ENCODE results near the gene IMMP2L.

Gene IMMP2L

GRCh38 chr7:110898516-110898915 is 663.8 kb downstream of the IMMP2L start:
- no peaks in the 10 kb centered on the region for H3K4me1 ChIP-seq (ENCODE audit: control insufficient read depth in 1 of 2, insufficient read depth in 2 of 2, low read length in 2 of 2)
- H3K9me3 ChIP-seq (ENCODE audit: control insufficient read depth in 1 of 2, low read length in 2 of 2): peaks cover 0 to 4% of the 10 kb centered on the region in 2 donors
- H3K27ac ChIP-seq (ENCODE audit: low read length): no peak overlapping the region
- H3K27me3 ChIP-seq (ENCODE audit: low read depth, low read length): no peaks in the 10 kb centered on the region
- H3K36me3 ChIP-seq (ENCODE audit: control insufficient read depth in 1 of 2, insufficient read depth in 2 of 2, low read length in 2 of 2): no peaks in the 10 kb centered on the region
- H3K4me3 ChIP-seq (ENCODE audit: low read depth in 1 of 2, low read length in 2 of 2): no peak overlapping the region

GRCh38 chr7:110897538-110897937 is 664.8 kb downstream of the IMMP2L start:
- Histone ChIP-seq H3K27me3 (ENCODE audit: low read depth, low read length) (no peaks in the 10 kb centered on the region), H3K4me3 (ENCODE audit: low read depth in 1 of 2, low read length in 2 of 2) (no peak overlapping the region), H3K27ac (ENCODE audit: low read length) (no peak overlapping the region), H3K9me3 (ENCODE audit: control insufficient read depth in 1 of 2, low read length in 2 of 2) (peaks cover 0 to 4% of the 10 kb centered on the region in 2 donors), H3K4me1 (ENCODE audit: control insufficient read depth in 1 of 2, insufficient read depth in 2 of 2, low read length in 2 of 2) (no peaks in the 10 kb centered on the region), H3K36me3 (ENCODE audit: control insufficient read depth in 1 of 2, insufficient read depth in 2 of 2, low read length in 2 of 2) (no peaks in the 10 kb centered on the region)

GRCh38 chr7:110894111-110894510 is 668.2 kb downstream of the IMMP2L start:
- H3K4me1 ChIP-seq (ENCODE audit: control insufficient read depth in 1 of 2, insufficient read depth in 2 of 2, low read length in 2 of 2): no peaks in the 10 kb centered on the region
- no peak overlapping the region for H3K27ac ChIP-seq (ENCODE audit: low read length)
- peaks cover 0 to 4% of the 10 kb centered on the region in 2 donors for H3K9me3 ChIP-seq (ENCODE audit: control insufficient read depth in 1 of 2, low read length in 2 of 2)
- H3K27me3 ChIP-seq (ENCODE audit: low read depth, low read length): no peaks in the 10 kb centered on the region
- no peak overlapping the region for H3K4me3 ChIP-seq (ENCODE audit: low read depth in 1 of 2, low read length in 2 of 2)
- H3K36me3 ChIP-seq (ENCODE audit: control insufficient read depth in 1 of 2, insufficient read depth in 2 of 2, low read length in 2 of 2): no peaks in the 10 kb centered on the region

GRCh38 chr7:110891197-110891596 is 671.1 kb downstream of the IMMP2L start:
- no peak overlapping the region for H3K27ac ChIP-seq (ENCODE audit: low read length)
- no peak overlapping the region for H3K4me3 ChIP-seq (ENCODE audit: low read depth in 1 of 2, low read length in 2 of 2)
- no peaks in the 10 kb centered on the region for H3K36me3 ChIP-seq (ENCODE audit: control insufficient read depth in 1 of 2, insufficient read depth in 2 of 2, low read length in 2 of 2)

GRCh38 chr7:110890101-110890500 is 672.2 kb downstream of the IMMP2L start:
- no peaks in the 10 kb centered on the region for H3K27me3 ChIP-seq (ENCODE audit: low read depth, low read length)
- no peaks in the 10 kb centered on the region for H3K36me3 ChIP-seq (ENCODE audit: control insufficient read depth in 1 of 2, insufficient read depth in 2 of 2, low read length in 2 of 2)
- H3K4me1 ChIP-seq (ENCODE audit: control insufficient read depth in 1 of 2, insufficient read depth in 2 of 2, low read length in 2 of 2): no peaks in the 10 kb centered on the region
- no peak overlapping the region for H3K4me3 ChIP-seq (ENCODE audit: low read depth in 1 of 2, low read length in 2 of 2)
- H3K27ac ChIP-seq (ENCODE audit: low read length): no peak overlapping the region
- H3K9me3 ChIP-seq (ENCODE audit: control insufficient read depth in 1 of 2, low read length in 2 of 2): no peaks in the 10 kb centered on the region

More at GRCh38 chr7:110891197-110891596, 671.1 kb downstream of the IMMP2L start:
- Histone ChIP-seq H3K9me3 (ENCODE audit: control insufficient read depth in 1 of 2, low read length in 2 of 2) (no peaks in the 10 kb centered on the region), H3K27me3 (ENCODE audit: low read depth, low read length) (no peaks in the 10 kb centered on the region), H3K4me1 (ENCODE audit: control insufficient read depth in 1 of 2, insufficient read depth in 2 of 2, low read length in 2 of 2) (no peaks in the 10 kb centered on the region)

- Histone ChIP-seq H3K4me1 (ENCODE audit: control insufficient read depth in 1 of 2, insufficient read depth in 2 of 2, low read length in 2 of 2) (no peaks in the 10 kb centered on the region), H3K36me3 (ENCODE audit: control insufficient read depth in 1 of 2, insufficient read depth in 2 of 2, low read length in 2 of 2) (no peaks in the 10 kb centered on the region), H3K27ac (ENCODE audit: low read length) (no peak overlapping the region), H3K4me3 (ENCODE audit: low read depth in 1 of 2, low read length in 2 of 2) (no peak overlapping the region), H3K9me3 (ENCODE audit: control insufficient read depth in 1 of 2, low read length in 2 of 2) (no peaks in the 10 kb centered on the region), H3K27me3 (ENCODE audit: low read depth, low read length) (no peaks in the 10 kb centered on the region)
These were observed 673.0 kb downstream of the IMMP2L start for GRCh38 chr7:110889335-110889734.

- H3K9me3 ChIP-seq (ENCODE audit: control insufficient read depth in 1 of 2, low read length in 2 of 2): no peaks in the 10 kb centered on the region
- H3K4me1 ChIP-seq (ENCODE audit: control insufficient read depth in 1 of 2, insufficient read depth in 2 of 2, low read length in 2 of 2): no peaks in the 10 kb centered on the region
- no peak overlapping the region for H3K4me3 ChIP-seq (ENCODE audit: low read depth in 1 of 2, low read length in 2 of 2)
These were observed 673.7 kb downstream of the IMMP2L start for GRCh38 chr7:110888641-110889040.

GRCh38 chr7:110885474-110885873 is 676.8 kb downstream of the IMMP2L start:
- H3K36me3 ChIP-seq (ENCODE audit: control insufficient read depth in 1 of 2, insufficient read depth in 2 of 2, low read length in 2 of 2): no peaks in the 10 kb centered on the region
- no peaks in the 10 kb centered on the region for H3K9me3 ChIP-seq (ENCODE audit: control insufficient read depth in 1 of 2, low read length in 2 of 2)
- no peak overlapping the region for H3K4me3 ChIP-seq (ENCODE audit: low read depth in 1 of 2, low read length in 2 of 2)
- no peak overlapping the region for H3K27ac ChIP-seq (ENCODE audit: low read length)
- H3K4me1 ChIP-seq (ENCODE audit: control insufficient read depth in 1 of 2, insufficient read depth in 2 of 2, low read length in 2 of 2): no peaks in the 10 kb centered on the region
- no peaks in the 10 kb centered on the region for H3K27me3 ChIP-seq (ENCODE audit: low read depth, low read length)

More at GRCh38 chr7:110888641-110889040, 673.7 kb downstream of the IMMP2L start:
- Histone ChIP-seq H3K27me3 (ENCODE audit: low read depth, low read length) (no peaks in the 10 kb centered on the region), H3K27ac (ENCODE audit: low read length) (no peak overlapping the region), H3K36me3 (ENCODE audit: control insufficient read depth in 1 of 2, insufficient read depth in 2 of 2, low read length in 2 of 2) (no peaks in the 10 kb centered on the region)

- no peaks in the 10 kb centered on the region for H3K27me3 ChIP-seq (ENCODE audit: low read depth, low read length)
- no peaks in the 10 kb centered on the region for H3K4me1 ChIP-seq (ENCODE audit: control insufficient read depth in 1 of 2, insufficient read depth in 2 of 2, low read length in 2 of 2)
- no peak overlapping the region for H3K27ac ChIP-seq (ENCODE audit: low read length)
- H3K36me3 ChIP-seq (ENCODE audit: control insufficient read depth in 1 of 2, insufficient read depth in 2 of 2, low read length in 2 of 2): no peaks in the 10 kb centered on the region
- H3K4me3 ChIP-seq (ENCODE audit: low read depth in 1 of 2, low read length in 2 of 2): no peak overlapping the region
- H3K9me3 ChIP-seq (ENCODE audit: control insufficient read depth in 1 of 2, low read length in 2 of 2): no peaks in the 10 kb centered on the region
These were observed 680.6 kb downstream of the IMMP2L start for GRCh38 chr7:110881721-110882120.

GRCh38 chr7:110880971-110881370 is 681.3 kb downstream of the IMMP2L start:
- Histone ChIP-seq H3K4me3 (ENCODE audit: low read depth in 1 of 2, low read length in 2 of 2) (no peak overlapping the region), H3K9me3 (ENCODE audit: control insufficient read depth in 1 of 2, low read length in 2 of 2) (no peaks in the 10 kb centered on the region), H3K4me1 (ENCODE audit: control insufficient read depth in 1 of 2, insufficient read depth in 2 of 2, low read length in 2 of 2) (no peaks in the 10 kb centered on the region), H3K36me3 (ENCODE audit: control insufficient read depth in 1 of 2, insufficient read depth in 2 of 2, low read length in 2 of 2) (no peaks in the 10 kb centered on the region), H3K27me3 (ENCODE audit: low read depth, low read length) (no peaks in the 10 kb centered on the region), H3K27ac (ENCODE audit: low read length) (no peak overlapping the region)

- no peaks in the 10 kb centered on the region for H3K36me3 ChIP-seq (ENCODE audit: control insufficient read depth in 1 of 2, insufficient read depth in 2 of 2, low read length in 2 of 2)
- H3K4me1 ChIP-seq (ENCODE audit: control insufficient read depth in 1 of 2, insufficient read depth in 2 of 2, low read length in 2 of 2): no peaks in the 10 kb centered on the region
- no peaks in the 10 kb centered on the region for H3K27me3 ChIP-seq (ENCODE audit: low read depth, low read length)
- no peaks in the 10 kb centered on the region for H3K9me3 ChIP-seq (ENCODE audit: control insufficient read depth in 1 of 2, low read length in 2 of 2)
- H3K27ac ChIP-seq (ENCODE audit: low read length): no peak overlapping the region
- H3K4me3 ChIP-seq (ENCODE audit: low read depth in 1 of 2, low read length in 2 of 2): no peak overlapping the region
These were observed 685.3 kb downstream of the IMMP2L start for GRCh38 chr7:110877016-110877415.

GRCh38 chr7:110875346-110875745 is 686.9 kb downstream of the IMMP2L start:
- no peak overlapping the region for H3K4me3 ChIP-seq (ENCODE audit: low read depth in 1 of 2, low read length in 2 of 2)
- no peaks in the 10 kb centered on the region for H3K9me3 ChIP-seq (ENCODE audit: control insufficient read depth in 1 of 2, low read length in 2 of 2)
- no peaks in the 10 kb centered on the region for H3K4me1 ChIP-seq (ENCODE audit: control insufficient read depth in 1 of 2, insufficient read depth in 2 of 2, low read length in 2 of 2)
- H3K36me3 ChIP-seq (ENCODE audit: control insufficient read depth in 1 of 2, insufficient read depth in 2 of 2, low read length in 2 of 2): no peaks in the 10 kb centered on the region
- H3K27ac ChIP-seq (ENCODE audit: low read length): no peak overlapping the region
- H3K27me3 ChIP-seq (ENCODE audit: low read depth, low read length): no peaks in the 10 kb centered on the region

Measured in muscle layer of duodenum (tissue), 2 donors.